Caco-2 (cell line): Measurements from ENCODE around the gene PCDHGA8. TPM values are rescaled to one million over a fixed set of nuclear protein-coding genes. Genes with fewer than 3 reads are reported as not detected.
"Not testable (repeated sequence)": the region's sequence is repeated elsewhere in the genome, so short reads cannot be mapped to it uniquely, and the experiment has no call there.

Experiments used
- BruUV-seq: library from RNA; stranded (reverse); fragments of 400-500 nt; replicated peaks from 2 replicates; lab custom pipeline; 2021; lab: Mats Ljungman, UMichigan
- CTCF ChIA-PET: fragments of 300-600 bp; sonication (Branson Sonifier 250); formaldehyde crosslinking; loops from one replicate; lab custom pipeline; 2022; ENCODE audit warnings: antibody characterized with exemption; lab: Charles Lee
- POLR2A ChIA-PET: fragments of 300-600 bp; sonication (Branson Sonifier 250); formaldehyde crosslinking; loops from one replicate; lab custom pipeline; 2022; ENCODE audit warnings: antibody characterized with exemption; lab: Charles Lee
- DNase-seq, 2 experiments: peaks; one replicate each; pipeline versions ENCODE4 v3.0.0 to v3.0.0-alpha.2; 2020 to 2022
- H3K27me3 ChIP-seq: replicated peaks from 2 replicates; pipeline ENCODE4 v1.6.0; 2011; ENCODE audit warnings: low read length; ENCODE audit not compliant: control insufficient read depth, insufficient read depth
- H3K36me3 ChIP-seq: 2 replicates; pipeline ENCODE4 v1.5.1; 2011; ENCODE audit warnings: low read length; ENCODE audit not compliant: control insufficient read depth, insufficient read depth
- H3K4me1 ChIP-seq: fragments of 250-450 bp; sonication (Bioruptor Pico); 2 replicates; pipeline ENCODE4 v1.5.1; 2020; ENCODE audit warnings: mild to moderate bottlenecking
- H3K4me3 ChIP-seq: 2 replicates; pipeline ENCODE4 v1.5.1; 2011; ENCODE audit warnings: low read depth, mild to moderate bottlenecking, control low read depth, low read length
- H3K9me3 ChIP-seq: fragments of 250-450 bp; sonication (Bioruptor Pico); 2 replicates; pipeline ENCODE4 v1.5.1; 2020; ENCODE audit warnings: mild to moderate bottlenecking, moderate library complexity
- H3K27ac Mint-ChIP-seq: one replicate; pipeline ENCODE4 v1.8.0; 2022; ENCODE audit warnings: mixed read lengths; ENCODE audit not compliant: unreplicated experiment
- H3K27me3 Mint-ChIP-seq: one replicate; pipeline ENCODE4 v1.8.0; 2022; ENCODE audit warnings: mixed read lengths; ENCODE audit not compliant: insufficient read depth, unreplicated experiment
- H3K36me3 Mint-ChIP-seq: one replicate; pipeline ENCODE4 v1.8.0; 2022; ENCODE audit warnings: mild to moderate bottlenecking, mixed read lengths; ENCODE audit not compliant: insufficient read depth, unreplicated experiment
- H3K4me1 Mint-ChIP-seq: one replicate; pipeline ENCODE4 v1.8.0; 2022; ENCODE audit warnings: low read depth, mixed read lengths; ENCODE audit not compliant: unreplicated experiment
- H3K4me3 Mint-ChIP-seq: one replicate; pipeline ENCODE4 v1.8.0; 2022; ENCODE audit warnings: mild to moderate bottlenecking, moderate library complexity, mixed read lengths; ENCODE audit not compliant: unreplicated experiment
- H3K9me3 Mint-ChIP-seq: one replicate; pipeline ENCODE4 v1.8.0; 2022; ENCODE audit warnings: mixed read lengths; ENCODE audit not compliant: unreplicated experiment
- intact Hi-C: fragments of 100-400 bp; cut with micrococcal nuclease; formaldehyde crosslinking; loops from one replicate; pipeline ENCODE4 v1.10.0; 2022; ENCODE audit not compliant: unreplicated experiment
- total RNA-seq: library from RNA; stranded (reverse); gene quantifications from 2 replicates; pipeline ENCODE4 v1.2.3, GENCODE V29; 2022
- TF ChIP-seq, protein P1 (sequence below), 2 experiments: fragments of 200-600 bp in 1 of 2; IDR thresholded peaks; 1 replicate in 1 of 2; 2 replicates in 1 of 2; pipeline versions ENCODE4 v1.5.1 to v1.8.0; 2011 to 2022; ENCODE audit warnings: antibody characterized with exemption in 1 of 2, control low read depth in 1 of 2, inconsistent platforms in 1 of 2, low read depth in 1 of 2, low read length in 1 of 2, mild to moderate bottlenecking in 1 of 2, moderate library complexity in 1 of 2; ENCODE audit not compliant: insufficient read depth in 1 of 2, severe bottlenecking in 1 of 2, unreplicated experiment in 1 of 2

Gene PCDHGA8
- total RNA-seq, 1 experiment from 2014 or later: 0.18 TPM

DNA sequence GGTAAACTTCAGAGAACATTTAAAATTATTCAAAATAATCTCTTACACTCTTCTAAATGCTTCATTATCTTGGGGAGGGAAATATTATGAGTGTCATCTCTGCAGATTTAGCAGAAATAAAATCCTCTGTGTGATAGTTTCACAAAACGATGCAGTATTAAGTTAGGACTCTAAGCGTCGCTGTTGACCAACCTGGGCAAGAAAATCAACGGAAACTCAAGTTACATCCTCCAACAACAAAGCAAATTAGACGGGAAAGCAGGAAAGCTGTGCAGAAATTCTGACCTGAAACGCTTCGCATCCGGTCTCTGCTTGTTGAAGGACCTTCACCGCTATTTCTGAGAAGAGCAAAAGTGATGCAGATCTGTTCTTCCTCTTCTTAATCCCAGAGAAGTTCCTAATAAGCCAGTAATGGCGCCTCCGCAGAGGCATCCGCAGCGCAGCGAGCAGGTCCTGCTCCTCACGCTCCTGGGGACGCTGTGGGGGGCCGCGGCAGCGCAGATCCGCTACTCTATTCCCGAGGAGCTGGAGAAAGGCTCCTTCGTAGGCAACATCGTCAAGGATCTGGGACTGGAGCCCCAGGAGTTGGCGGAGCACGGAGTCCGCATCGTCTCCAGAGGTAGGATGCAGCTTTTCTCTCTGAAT, 18.6 kb upstream of the PCDHGA8 start, which contains the start of gene PCDHGA6:
Gene PCDHGA6, plus strand, starts transcription at position 219 of the 645 bp plus-strand sequence. Its CDS starts 193 bp downstream, at position 412.
- H3K4me3 ChIP-seq: no peak within 1 kb of the TSS
- Mint-ChIP-seq H3K27me3 (no peaks in the 10 kb centered on the region), H3K4me1 (no peaks in the 10 kb centered on the region), H3K9me3 (no peaks in the 10 kb centered on the region), H3K36me3 (no peaks in the 10 kb centered on the region), H3K27ac (no peak within 1 kb of the TSS), H3K4me3 (no peak within 1 kb of the TSS)
- DNase-seq: peak in 1 of 2 experiments; percentile 18
- POLR2A ChIA-PET: no interaction called here
- BruUV-seq: no TSS peak
- intact Hi-C loops: no loop called here
- no peaks in the 10 kb centered on the region for H3K27me3 ChIP-seq
- CTCF ChIA-PET: interaction anchor here (0.7 kb wide), 1 partner anchor 190 kb away, joined by 3 read pairs; no protein-coding TSS in a partner anchor
- H3K36me3 ChIP-seq: no peaks in the 10 kb centered on the region
- H3K9me3 ChIP-seq: no peaks in the 10 kb centered on the region; the same call in 1 of the 2 replicates
- TF ChIP-seq, protein P1, sequence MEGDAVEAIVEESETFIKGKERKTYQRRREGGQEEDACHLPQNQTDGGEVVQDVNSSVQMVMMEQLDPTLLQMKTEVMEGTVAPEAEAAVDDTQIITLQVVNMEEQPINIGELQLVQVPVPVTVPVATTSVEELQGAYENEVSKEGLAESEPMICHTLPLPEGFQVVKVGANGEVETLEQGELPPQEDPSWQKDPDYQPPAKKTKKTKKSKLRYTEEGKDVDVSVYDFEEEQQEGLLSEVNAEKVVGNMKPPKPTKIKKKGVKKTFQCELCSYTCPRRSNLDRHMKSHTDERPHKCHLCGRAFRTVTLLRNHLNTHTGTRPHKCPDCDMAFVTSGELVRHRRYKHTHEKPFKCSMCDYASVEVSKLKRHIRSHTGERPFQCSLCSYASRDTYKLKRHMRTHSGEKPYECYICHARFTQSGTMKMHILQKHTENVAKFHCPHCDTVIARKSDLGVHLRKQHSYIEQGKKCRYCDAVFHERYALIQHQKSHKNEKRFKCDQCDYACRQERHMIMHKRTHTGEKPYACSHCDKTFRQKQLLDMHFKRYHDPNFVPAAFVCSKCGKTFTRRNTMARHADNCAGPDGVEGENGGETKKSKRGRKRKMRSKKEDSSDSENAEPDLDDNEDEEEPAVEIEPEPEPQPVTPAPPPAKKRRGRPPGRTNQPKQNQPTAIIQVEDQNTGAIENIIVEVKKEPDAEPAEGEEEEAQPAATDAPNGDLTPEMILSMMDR (IDR thresholded peaks at IDR 0.05; ENCODE audit: insufficient read depth in 1 of 2, low read depth in 1 of 2, low read length in 1 of 2, severe bottlenecking in 1 of 2, unreplicated experiment in 1 of 2): peak; percentile 29
- H3K4me1 ChIP-seq: no peaks in the 10 kb centered on the region

DNA sequence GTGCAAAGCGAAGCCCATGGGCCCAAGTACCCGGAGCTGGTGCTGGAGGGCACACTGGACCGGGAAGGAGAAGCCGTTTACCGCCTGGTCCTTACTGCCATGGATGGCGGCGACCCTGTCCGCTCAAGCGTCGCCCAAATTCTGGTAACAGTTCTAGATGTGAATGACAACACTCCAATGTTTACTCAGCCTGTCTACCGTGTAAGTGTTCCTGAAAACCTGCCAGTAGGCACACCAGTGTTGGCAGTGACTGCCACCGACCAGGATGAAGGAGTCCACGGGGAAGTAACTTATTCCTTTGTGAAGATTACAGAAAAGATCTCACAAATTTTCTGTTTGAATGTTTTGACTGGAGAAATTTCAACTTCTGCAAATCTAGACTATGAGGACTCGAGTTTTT, 17.8 kb upstream of the PCDHGA8 start:
- no TSS peak for BruUV-seq
- Mint-ChIP-seq H3K36me3 (no peaks in the 10 kb centered on the region), H3K27me3 (no peaks in the 10 kb centered on the region), H3K4me1 (no peaks in the 10 kb centered on the region), H3K9me3 (no peaks in the 10 kb centered on the region), H3K4me3 (no peak overlapping the region), H3K27ac (no peak overlapping the region)
- ChIA-PET CTCF (no interaction called here), POLR2A (no interaction called here)
- TF ChIP-seq, protein P1 (IDR thresholded peaks at IDR 0.05; ENCODE audit: insufficient read depth in 1 of 2, low read depth in 1 of 2, low read length in 1 of 2, severe bottlenecking in 1 of 2, unreplicated experiment in 1 of 2): no peak
- no peaks in the 10 kb centered on the region for H3K27me3 ChIP-seq
- no peaks in the 10 kb centered on the region for H3K4me1 ChIP-seq
- H3K9me3 ChIP-seq: no peaks in the 10 kb centered on the region; the same call in 1 of the 2 replicates
- intact Hi-C loops: no loop called here
- no peak for DNase-seq
- H3K4me3 ChIP-seq: no peak overlapping the region
- H3K36me3 ChIP-seq: no peaks in the 10 kb centered on the region

DNA sequence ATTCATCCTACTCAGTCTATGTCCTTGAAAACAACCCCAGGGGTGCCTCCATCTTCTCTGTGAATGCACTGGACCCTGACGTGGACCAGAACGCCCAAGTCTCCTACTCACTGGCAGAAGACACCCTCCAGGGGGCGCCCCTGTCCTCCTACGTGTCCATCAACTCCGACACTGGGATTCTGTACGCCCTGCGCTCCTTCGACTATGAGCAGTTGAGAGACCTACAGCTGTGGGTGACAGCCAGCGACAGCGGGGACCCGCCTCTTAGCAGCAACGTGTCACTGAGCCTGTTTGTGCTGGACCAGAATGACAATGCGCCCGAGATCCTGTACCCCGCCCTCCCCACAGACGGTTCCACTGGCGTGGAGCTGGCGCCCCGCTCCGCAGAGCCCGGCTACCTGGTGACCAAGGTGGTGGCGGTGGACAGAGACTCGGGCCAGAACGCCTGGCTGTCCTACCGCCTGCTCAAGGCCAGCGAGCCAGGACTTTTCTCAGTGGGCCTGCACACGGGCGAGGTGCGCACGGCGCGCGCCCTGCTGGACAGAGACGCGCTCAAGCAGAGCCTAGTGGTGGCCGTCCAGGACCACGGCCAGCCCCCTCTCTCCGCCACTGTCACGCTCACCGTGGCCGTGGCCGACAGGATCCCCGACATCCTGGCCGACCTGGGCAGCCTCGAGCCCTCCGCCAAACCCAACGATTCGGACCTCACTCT, 16.8 kb upstream of the PCDHGA8 start:
- H3K27me3 Mint-ChIP-seq, DNase-seq, H3K9me3 Mint-ChIP-seq, H3K4me1 ChIP-seq, intact Hi-C loops, H3K4me1 Mint-ChIP-seq, BruUV-seq, H3K27me3 ChIP-seq, H3K4me3 ChIP-seq, H3K9me3 ChIP-seq, H3K36me3 Mint-ChIP-seq, CTCF ChIA-PET, H3K4me3 Mint-ChIP-seq, H3K27ac Mint-ChIP-seq, POLR2A ChIA-PET, H3K36me3 ChIP-seq: not testable (repeated sequence)
